ENCODE data around the gene PARP9. TPM values are rescaled to one million over a fixed set of nuclear protein-coding genes. Genes with fewer than 3 reads are reported as not detected.
A peak's percentile ranks its signal among the peaks of the same experiment; 100 is the strongest.

PARP9 gene
- total RNA-seq, 1 donor from 2014 or later: 4.5 TPM

- Histone ChIP-seq H3K4me3 (ENCODE audit: low read depth, low read length) (no peak overlapping the region), H3K27me3 (ENCODE audit: control insufficient read depth, insufficient read depth, low read length) (no peaks in the 10 kb centered on the region), H3K36me3 (ENCODE audit: control insufficient read depth, insufficient read depth, low read length) (peaks cover 7% of the 10 kb centered on the region)
- FAIRE-seq: no peak
- no peak for TF ChIP-seq CTCF (IDR thresholded peaks at IDR 0.05; ENCODE audit: insufficient read depth, low read length, severe bottlenecking)
- no peak for DNase-seq (ENCODE audit: low read depth)
Measured at GRCh38 chr3:122558605-122559004, 5.5 kb downstream of the PARP9 start.

- TF ChIP-seq CTCF (IDR thresholded peaks at IDR 0.05; ENCODE audit: insufficient read depth, low read length, severe bottlenecking): no peak
- Histone ChIP-seq H3K36me3 (ENCODE audit: control insufficient read depth, insufficient read depth, low read length) (peaks cover 7% of the 10 kb centered on the region), H3K4me3 (ENCODE audit: low read depth, low read length) (no peak overlapping the region), H3K27me3 (ENCODE audit: control insufficient read depth, insufficient read depth, low read length) (no peaks in the 10 kb centered on the region)
- DNase-seq (ENCODE audit: low read depth): no peak
- FAIRE-seq: no peak
Measured at GRCh38 chr3:122557356-122557755, 6.7 kb downstream of the PARP9 start.

- FAIRE-seq (no peak), DNase-seq (ENCODE audit: low read depth) (peak; percentile 47)
- Histone ChIP-seq H3K36me3 (ENCODE audit: control insufficient read depth, insufficient read depth, low read length) (peaks cover 9% of the 10 kb centered on the region), H3K4me3 (ENCODE audit: low read depth, low read length) (no peak overlapping the region), H3K27me3 (ENCODE audit: control insufficient read depth, insufficient read depth, low read length) (no peaks in the 10 kb centered on the region)
- no peak for TF ChIP-seq CTCF (IDR thresholded peaks at IDR 0.05; ENCODE audit: insufficient read depth, low read length, severe bottlenecking)
Measured at GRCh38 chr3:122555275-122556071, 8.6 kb downstream of the PARP9 start.

GRCh38 chr3:122553171-122553570, 10.9 kb downstream of the PARP9 start:
- no peak for FAIRE-seq
- Histone ChIP-seq H3K36me3 (ENCODE audit: control insufficient read depth, insufficient read depth, low read length) (peaks cover 8% of the 10 kb centered on the region), H3K27me3 (ENCODE audit: control insufficient read depth, insufficient read depth, low read length) (no peaks in the 10 kb centered on the region), H3K4me3 (ENCODE audit: low read depth, low read length) (no peak overlapping the region)
- TF ChIP-seq CTCF (IDR thresholded peaks at IDR 0.05; ENCODE audit: insufficient read depth, low read length, severe bottlenecking): no peak
- DNase-seq (ENCODE audit: low read depth): no peak

GRCh38 chr3:122548619-122549018, 15.5 kb downstream of the PARP9 start:
- no peak for TF ChIP-seq CTCF (IDR thresholded peaks at IDR 0.05; ENCODE audit: insufficient read depth, low read length, severe bottlenecking)
- FAIRE-seq: no peak
- H3K36me3 ChIP-seq (ENCODE audit: control insufficient read depth, insufficient read depth, low read length): peaks cover 4% of the 10 kb centered on the region
- no peaks in the 10 kb centered on the region for H3K27me3 ChIP-seq (ENCODE audit: control insufficient read depth, insufficient read depth, low read length)
- H3K4me3 ChIP-seq (ENCODE audit: low read depth, low read length): no peak overlapping the region
- no peak for DNase-seq (ENCODE audit: low read depth)

GRCh38 chr3:122548076-122548475, 16.0 kb downstream of the PARP9 start:
- peaks cover 4% of the 10 kb centered on the region for H3K36me3 ChIP-seq (ENCODE audit: control insufficient read depth, insufficient read depth, low read length)
- H3K4me3 ChIP-seq (ENCODE audit: low read depth, low read length): no peak overlapping the region
- H3K27me3 ChIP-seq (ENCODE audit: control insufficient read depth, insufficient read depth, low read length): no peaks in the 10 kb centered on the region
- DNase-seq (ENCODE audit: low read depth) (no peak), FAIRE-seq (no peak)
- no peak for TF ChIP-seq CTCF (IDR thresholded peaks at IDR 0.05; ENCODE audit: insufficient read depth, low read length, severe bottlenecking)
